GM19328 (cell line): ENCODE data around the gene KLHL5.
"Not testable (repeated sequence)": the region's sequence is repeated elsewhere in the genome, so short reads cannot be mapped to it uniquely, and the experiment has no call there.

Source experiments
- ATAC-seq: cut with Tn5 transposase; IDR thresholded peaks from one replicate; pipeline ENCODE4 v1.9.1; 2021; ENCODE audit warnings: mild to moderate bottlenecking, moderate library complexity; ENCODE audit not compliant: unreplicated experiment

The KLHL5 gene

DNA sequence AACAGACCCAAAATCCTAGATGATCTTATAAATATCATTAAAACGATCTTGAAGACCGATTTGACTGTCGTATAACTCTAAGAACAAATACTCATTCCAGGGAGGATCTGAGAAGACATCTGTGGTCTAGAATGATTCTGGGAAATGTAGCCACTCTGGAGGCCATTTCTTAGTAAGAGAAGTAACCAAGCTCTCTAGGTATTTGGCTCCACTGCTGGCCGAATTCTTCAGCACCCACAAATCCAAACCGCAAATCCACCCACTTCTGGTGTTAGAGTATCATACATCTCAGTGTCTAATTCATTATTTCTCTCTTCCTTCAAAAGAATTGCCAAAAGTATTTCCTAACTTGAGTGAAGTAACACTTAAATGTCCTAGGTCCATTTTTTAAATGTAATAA lies 23.9 kb downstream of the KLHL5 start:
- ATAC-seq: no peak

DNA sequence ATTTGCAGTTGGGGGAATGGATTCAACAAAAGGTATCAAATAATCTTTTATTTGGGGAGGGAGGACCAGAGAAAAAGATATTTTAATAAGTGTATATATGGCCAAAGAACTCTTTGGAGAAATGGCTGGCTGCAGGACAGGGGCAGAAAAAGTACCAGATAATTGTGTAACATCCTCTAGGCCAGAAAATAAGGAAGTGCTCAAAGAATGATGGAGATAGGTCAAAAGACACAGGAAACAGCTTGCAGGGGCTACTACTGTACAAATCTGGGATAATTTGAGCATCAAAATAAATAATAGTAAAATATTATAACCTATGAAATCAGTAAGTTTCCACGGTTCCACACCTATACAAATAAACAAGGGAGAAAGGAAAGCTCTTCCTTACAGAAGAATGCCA lies 34.8 kb downstream of the KLHL5 start:
- ATAC-seq: no peak

DNA sequence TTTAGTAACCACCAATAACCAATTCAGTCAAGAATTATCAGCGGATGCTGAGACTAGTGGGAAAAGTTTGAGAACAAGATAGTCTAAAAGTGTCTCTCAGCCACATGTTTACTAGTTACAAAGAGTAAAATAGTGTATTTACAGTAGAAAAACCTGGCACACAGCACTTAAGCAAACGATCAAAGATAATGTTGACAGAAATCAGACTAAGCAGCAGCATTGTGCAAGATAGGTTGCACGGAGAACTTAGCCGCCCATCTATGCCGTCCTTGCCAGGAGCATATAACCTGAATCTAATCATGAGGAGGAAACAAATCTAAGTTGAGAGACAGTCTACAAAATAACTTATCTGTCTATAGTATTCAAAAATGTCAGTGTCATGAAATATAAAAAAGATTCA lies 35.3 kb downstream of the KLHL5 start:
- ATAC-seq: no peak

DNA sequence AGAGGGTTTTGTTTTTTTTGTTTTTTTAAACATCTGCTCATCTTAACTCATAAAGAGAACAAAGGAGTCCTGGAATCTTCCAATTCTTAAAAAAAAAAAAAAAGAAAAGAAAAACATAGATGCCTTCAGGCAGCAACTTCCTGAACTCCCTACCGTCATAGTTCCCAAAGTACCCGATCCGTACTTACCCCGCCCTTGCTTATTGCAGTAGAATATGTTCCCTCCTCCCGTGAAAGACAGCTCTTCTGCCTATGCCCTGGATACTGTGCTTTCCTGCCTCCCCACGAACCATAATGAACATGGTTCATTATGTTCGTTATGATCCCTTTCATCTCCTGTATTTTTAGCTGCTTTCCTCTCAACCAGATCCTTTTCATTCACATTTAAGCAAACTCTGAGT lies 40.3 kb downstream of the KLHL5 start:
- no peak for ATAC-seq

DNA sequence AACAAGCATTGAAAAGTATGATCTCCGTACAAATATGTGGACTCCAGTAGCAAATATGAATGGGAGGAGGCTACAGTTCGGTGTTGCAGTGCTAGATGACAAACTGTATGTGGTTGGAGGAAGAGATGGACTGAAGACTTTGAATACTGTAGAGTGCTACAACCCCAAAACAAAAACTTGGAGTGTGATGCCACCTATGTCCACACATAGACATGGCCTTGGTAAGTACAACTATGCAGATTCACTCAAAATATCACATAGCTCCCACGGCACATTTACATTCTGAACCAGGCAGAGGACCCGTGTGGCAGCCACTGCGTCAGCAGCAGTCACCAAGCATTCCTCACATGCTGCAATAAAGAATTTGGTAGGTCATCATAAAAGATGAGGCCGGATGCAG lies 41.3 kb downstream of the KLHL5 start:
- ATAC-seq: no peak

DNA sequence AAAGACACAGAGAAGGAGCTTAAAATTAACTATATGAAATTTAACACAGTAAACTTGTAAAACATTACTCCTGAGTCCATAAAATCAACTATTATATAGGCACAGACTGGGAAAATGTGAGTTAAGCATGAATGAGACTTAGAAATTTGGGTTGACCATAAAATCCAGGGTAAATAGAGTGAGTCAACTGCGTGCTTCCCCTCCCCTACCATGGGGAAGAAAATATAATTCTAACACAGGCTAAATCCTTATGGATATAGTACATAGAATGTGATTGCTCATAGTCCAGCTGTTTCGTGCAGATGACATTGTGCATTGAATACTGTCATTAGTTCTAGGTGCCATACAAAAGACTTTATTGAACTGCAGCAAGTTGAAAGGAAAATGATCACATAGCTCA lies 42.2 kb downstream of the KLHL5 start:
- ATAC-seq: no peak

DNA sequence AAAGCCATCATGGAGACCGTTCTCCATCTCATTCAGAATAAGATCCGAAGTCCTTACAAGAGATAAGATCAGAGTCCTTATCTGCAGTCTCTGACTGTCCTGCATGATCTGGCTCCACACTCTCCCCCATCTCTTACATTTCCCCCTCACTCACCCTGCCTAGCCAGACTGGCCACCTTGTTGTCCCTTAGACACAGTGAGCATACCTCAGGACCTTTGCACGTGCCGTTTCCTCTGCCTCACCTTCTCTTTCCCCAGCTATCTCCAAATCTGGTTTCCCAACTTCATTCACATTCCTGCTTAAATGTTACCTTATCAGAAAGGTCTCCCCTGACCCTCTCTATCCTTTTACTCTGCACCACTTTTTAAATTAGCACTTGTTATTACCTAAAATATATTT lies 44.0 kb downstream of the KLHL5 start:
- ATAC-seq: no peak

DNA sequence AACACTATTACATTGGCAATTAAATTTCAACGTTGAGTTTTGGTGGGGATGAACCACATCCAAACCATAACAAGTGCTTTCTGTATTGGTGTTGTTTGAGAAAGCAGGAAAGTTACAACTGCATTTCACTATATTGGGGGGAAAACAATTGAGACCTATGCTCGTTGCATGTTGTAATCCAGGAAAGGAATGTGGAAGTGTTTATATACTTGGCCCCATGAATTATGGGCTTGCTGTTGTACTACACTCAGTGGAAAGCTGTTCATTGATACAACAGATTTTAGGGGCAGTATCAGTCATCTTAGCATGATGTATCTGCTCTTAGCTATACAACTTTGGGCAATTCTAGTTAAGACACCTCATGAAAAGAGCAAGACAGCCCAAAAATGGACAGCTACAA lies 52.4 kb downstream of the KLHL5 start:
- ATAC-seq: no peak

DNA sequence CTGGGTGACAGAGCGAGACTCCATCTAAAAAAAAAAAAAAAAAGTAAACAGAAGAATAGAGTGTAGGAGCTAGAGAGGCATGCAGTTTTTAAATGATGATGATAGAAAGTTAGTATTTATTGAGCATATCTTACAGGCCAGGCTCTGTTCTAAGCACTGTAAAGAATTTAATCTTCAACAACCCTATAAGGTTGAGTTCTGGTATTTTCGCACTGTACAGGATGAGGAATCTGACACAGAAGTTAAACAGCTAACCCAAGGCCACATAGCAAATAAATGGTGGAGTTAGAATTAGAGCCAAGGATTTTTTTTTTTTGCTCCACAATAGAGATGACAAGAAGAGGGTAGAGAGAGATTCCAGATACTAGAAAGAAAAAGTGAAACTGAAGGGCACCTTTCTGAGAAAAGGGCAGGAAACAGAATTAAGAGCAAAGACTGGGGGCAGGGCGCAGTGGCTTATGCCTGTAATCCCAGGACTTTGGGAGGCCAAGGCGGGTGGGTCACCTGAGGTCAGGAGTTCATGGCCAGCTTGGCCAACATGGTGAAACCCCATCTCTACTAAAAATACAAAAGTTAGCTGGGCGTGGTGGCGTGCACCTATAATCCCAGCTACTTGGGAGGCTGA lies 56.1 kb downstream of the KLHL5 start:
- no peak for ATAC-seq

DNA sequence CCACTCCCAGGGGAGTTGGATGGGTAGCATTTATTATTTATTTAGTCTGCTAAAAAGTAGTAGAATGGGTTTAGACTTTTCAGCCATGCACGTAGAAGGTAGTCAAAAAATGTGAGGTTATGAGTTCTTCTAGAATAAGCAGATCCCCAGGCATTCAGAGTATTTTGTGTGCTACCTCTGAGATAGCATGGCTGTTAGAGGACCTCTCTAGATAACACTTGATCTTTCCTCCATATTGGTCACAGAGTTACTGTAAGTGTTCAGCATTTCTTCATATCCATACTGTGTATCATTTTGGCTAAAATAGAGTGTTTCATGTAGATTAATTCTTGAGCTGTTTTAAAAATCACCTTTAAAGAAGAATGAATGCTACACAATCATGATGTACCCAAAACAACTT lies 58.4 kb downstream of the KLHL5 start:
- ATAC-seq: no peak

DNA sequence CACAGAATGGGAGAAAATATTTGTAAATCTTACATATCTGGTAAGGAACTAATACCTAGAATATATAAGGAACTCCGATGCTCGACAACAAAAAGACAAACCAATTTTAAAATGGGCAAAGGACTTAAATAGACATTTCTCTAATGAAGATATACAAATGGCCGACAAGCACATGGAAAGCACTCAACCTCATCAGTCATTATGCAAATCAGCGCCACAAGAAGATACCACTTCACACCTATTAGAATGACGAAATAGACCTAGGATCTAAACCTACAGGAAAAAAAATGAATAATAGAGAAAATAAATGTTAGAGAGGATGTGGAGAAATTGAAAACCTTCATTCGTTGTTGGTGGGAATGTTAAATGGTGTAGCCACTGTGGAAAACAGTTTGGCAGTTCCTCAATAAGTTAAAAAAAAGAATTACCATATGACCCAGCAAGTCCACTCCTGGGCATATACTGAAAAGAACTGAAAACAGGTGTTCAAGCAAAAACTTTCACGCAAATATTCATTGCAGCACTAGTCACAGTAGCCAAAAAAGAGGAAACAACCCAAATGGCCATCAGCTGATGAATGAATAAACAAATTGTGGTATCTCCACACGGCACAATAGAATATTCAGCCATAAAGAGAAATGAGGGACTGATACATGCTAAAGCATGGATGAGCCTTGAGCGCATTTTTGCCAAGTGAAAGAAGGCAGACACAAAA lies 63.0 kb downstream of the KLHL5 start:
- ATAC-seq: no peak

DNA sequence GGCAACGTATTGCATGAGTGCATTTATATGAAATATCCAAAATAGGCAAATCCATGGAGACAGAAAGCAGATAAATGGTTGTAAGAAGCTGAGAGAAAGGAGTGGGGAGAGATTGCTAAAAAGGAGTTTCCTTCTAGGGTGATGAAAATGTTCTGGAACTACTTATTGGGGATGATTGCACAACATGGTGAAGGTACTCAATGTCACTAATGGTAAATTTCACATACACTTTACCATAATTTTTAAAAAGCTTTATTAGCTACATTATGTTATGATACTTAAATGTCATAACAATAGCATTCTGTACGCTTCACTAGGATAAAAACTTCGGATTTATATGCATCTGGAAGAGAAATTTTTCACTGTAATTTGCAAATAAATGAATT lies 63.6 kb downstream of the KLHL5 start:
- ATAC-seq: no peak

DNA sequence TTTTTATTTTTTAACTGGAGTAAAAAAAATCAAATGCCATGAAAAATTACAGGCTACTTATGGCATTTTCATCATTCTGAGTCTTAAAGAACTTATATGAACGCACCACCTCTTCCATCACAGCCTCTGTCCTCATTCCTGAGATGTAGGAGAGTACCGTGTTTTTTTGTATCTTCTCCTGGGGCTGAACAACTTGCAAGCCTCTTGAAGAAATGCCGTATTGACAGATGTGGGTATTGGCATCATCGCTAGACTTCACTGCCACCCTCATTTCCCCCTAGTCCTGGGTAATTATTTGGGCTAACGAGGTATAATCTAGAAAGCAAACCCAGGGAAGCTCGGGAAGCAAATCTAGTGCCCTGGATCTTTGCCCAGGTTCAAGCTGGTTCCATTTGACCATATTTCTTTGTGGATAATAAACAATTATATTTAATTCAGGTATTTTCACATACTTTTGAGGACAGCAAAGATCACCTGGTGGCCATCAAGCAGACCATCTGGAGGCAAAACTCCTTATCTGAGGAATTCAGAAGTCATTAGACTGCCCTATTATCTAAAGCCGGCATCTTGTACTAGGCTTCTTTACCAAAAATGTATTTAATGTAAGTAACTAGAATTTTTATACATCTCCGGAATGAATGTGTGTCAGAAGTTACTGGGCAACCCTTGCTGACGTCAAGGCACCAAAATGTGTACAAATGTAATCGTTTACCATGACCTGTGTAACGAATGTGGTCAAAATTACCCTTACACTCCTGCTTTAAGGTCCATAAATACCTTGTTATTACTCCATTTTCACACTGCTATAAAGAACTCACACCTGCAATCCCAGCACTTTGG lies 64.4 kb downstream of the KLHL5 start:
- no peak for ATAC-seq

DNA sequence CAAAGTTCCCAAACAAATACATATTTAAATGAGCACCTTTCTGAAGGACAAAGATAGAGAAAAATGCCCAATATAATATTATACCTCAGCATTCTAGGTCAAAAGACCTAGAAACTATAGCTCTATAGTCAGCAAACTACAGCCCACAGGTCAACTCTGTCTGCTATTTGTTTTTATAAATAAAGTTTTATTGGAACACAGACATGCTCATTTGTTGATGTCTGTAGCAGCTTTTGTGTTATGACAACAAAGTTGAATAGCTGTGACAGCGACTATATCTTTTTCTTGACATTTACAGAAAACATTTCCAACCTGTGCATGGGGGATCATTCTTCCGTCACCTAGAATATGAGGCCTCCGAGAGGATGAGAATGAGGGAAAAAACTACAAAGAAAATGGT lies 71.6 kb downstream of the KLHL5 start:
- ATAC-seq: no peak

DNA sequence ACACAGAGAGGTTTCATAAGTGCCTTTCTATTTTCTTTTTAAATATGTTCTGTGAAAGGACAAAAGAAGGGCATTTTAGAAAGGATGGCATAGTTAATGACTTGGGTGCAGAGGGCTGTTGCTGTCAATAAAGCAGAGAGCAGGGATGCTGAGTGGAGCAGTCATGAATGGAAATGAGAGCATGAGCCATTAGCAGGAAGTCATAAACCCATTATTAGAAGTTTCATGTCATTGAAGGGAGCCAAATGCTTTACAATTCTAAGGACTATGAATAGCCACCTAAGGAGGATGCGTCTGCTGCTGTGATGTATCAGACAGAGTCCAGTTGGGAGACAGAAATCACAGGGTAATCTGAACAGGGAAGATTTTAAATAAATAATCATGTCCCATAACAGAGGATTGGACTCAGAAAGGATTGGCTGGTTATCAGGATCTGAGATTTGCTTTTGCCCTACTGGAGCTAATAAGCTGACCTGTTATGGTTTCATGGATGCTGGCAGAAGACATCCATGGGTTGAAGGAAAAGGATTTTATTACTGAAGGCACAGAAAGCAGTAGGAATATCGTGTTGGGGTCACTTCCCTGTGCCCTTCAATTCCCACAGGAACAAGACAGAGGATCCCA lies 72.8 kb downstream of the KLHL5 start:
- ATAC-seq: no peak

DNA sequence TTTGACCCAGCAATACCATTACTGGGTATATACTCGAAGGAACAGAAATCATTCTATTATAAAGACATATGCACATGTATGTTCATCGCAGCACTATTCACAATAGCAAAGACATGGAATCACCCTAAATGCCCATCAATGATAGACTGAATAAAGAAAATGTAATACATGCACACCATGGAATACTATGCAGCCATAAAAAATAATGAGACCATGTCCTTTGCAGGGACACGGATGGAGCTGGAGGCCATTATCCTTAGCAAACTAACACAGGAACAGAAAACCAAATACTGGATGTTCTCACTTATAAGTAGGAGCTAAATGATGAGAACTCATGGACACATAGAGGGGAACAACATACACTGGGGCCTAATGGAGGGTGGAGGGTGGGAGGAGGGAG lies 76.2 kb downstream of the KLHL5 start:
- ATAC-seq: not testable (repeated sequence)

DNA sequence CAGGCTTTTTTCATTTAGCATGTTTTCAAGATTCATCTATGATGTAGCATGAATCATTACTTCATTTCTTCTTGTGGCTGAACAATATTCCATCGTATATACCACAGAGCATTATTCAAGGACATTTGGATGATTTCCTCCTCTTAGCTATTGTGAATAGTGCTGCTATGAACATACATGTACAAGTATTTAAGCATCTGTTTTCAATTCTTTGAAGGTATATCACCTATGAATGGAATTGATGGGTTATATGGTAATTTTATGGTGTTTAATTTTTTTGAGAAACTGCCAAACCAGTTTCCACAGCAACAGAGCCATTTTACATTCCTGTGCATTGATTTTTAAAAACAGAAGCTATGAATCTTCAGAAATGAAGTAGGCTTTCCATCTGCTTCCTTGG lies 84.2 kb downstream of the KLHL5 start:
- no peak for ATAC-seq

DNA sequence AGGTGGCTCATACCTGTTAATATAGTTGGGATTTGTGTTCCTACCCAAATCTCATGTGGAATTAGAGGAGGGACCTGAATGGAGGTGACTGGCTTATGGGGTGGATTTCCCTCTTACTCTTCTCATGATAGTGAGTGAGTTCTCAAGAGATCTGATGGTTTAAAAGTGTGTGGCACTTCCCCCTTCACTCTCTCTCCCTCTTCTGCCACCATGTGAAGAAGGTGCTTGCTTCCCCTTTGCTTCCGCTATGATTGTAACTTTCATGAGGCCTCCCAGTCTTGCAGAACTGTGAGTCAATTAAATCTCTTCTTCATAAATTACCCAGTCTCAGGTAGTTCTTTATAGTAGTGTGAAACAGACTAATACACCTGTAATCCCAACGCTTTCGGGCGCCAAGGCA lies 92.0 kb downstream of the KLHL5 start:
- no peak for ATAC-seq

DNA sequence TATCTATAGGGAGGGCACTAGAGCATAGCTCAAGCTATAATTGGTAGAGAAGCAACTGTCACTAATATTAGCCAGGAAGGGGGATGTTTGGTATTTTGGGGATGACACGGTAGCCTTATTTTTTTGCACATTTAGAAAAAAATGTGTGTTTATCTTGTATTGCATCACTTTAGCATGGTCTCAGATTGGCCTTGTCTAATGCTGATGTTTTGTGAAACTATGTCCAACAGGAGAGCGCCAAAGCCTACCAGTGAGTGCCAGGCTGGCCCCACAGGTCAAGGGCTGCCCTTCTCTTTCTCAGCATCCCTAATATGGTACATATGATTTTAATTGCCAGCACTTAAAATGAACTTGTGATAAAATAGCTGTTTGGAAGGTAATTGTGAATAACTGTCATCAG lies 95.5 kb downstream of the KLHL5 start:
- ATAC-seq: no peak

DNA sequence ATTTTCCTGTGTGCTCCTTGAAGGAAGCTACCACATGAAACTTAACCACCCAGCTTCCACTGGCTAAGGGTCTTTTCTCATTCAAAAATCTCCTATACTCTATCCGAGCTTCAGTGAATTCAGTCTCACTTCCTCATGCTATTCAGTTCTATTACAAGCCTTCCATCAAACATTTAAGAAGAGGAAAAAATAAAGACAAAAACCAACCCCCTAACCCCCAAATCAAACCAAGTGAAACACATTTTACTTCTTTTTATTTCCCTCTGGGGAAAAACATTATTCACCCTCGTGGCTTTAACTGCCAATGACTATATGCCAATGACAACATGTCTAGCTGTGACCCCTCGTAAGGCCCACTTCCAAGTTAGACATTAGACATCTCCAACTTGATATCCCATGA lies 104.1 kb downstream of the KLHL5 start:
- no peak for ATAC-seq

DNA sequence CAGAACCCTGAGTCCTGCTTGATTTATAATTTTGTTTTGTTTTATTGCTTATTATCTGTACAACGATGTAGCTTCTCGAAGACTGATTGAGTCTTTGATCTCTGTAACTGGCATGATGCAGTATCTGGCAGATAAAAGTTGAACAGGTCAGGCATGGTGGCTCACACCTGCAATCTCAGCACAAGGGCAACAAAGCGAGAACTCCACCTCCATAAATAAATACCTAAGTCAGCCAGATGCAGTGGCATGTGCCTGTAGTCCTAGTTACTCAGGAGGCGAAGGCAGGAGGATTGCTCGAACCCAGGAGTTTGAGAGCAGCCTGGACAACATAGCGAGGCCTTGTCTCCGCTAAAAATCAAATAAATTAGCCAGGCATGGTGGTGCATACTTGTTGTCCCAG lies 104.6 kb downstream of the KLHL5 start:
- ATAC-seq: no peak

DNA sequence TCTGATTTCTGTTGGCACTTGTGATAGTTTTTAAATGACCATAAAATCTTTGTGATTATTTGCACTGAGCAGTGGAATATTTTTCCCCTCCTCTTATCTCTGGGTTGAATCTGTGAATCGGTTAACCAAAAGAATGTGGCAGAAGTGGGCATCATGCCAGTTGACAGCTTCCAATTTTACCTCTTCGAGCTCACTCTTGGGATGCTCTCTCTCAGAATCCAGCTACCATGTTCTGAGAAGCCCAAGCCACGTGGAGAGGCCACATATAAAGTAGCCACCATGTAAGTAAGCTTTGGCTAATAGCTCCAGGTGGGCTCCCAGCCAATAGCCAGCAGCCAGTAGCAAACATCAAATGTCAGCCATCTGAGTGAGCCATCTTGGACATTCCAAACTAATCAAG lies 107.4 kb downstream of the KLHL5 start:
- ATAC-seq: no peak
